GM21360 (cell line): Measurements from ENCODE around the gene CYP26C1.
"Not testable (repeated sequence)": the region's sequence is repeated elsewhere in the genome, so short reads cannot be mapped to it uniquely, and the experiment has no call there.

Source experiments
- ATAC-seq: cut with Tn5 transposase; IDR thresholded peaks from one replicate; pipeline ENCODE4 v1.9.1; 2021; ENCODE audit warnings: mild to moderate bottlenecking, moderate library complexity; ENCODE audit not compliant: unreplicated experiment

Gene CYP26C1

DNA sequence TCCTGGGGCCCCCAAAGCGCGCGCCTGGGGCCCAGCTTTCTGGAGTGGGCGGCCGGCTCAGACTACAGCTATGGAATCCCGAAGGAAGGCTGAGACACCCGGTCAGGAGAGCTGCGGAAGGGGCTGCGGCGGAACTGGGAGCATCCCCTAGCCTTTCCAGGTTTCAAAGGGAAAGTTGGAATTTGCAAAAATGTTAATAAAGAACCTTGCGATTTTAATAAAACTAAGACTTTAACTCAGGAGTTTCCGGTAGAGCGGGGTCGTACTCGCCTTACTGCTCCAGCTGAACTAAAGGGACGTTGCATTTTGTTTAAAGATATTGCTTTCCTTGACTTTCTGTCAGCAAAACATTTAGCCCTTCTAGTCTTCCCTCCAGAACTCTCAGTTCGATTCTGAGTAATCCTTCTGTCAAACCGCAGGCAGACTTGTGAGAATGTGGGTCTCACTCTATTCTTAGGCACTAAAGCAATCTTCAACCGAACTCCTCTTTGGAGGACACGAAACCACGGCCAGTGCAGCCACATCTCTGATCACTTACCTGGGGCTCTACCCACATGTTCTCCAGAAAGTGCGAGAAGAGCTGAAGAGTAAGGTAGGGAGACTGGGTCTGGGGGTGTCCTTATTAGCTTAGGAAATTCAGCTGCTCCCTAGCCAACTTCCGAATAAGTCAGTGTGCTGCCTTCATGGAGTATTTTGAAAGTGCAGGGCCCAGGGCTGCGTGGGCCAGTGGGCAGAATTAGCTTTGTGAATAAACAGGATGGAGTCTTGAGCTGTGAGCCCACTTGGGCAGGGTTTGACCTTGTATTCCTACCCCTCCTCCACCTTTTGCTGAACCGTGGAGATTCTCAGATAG lies 15.0 kb downstream of the CYP26C1 start:
- no peak for ATAC-seq

DNA sequence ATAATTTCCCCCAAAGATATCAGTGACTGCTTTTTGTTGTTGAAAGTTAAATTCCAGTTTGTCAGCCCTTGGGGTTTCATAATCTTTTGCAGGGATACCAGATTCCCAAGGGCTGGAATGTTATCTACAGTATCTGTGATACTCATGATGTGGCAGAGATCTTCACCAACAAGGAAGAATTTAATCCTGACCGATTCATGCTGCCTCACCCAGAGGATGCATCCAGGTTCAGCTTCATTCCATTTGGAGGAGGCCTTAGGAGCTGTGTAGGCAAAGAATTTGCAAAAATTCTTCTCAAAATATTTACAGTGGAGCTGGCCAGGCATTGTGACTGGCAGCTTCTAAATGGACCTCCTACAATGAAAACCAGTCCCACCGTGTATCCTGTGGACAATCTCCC lies 16.3 kb downstream of the CYP26C1 start:
- ATAC-seq = no peak

DNA sequence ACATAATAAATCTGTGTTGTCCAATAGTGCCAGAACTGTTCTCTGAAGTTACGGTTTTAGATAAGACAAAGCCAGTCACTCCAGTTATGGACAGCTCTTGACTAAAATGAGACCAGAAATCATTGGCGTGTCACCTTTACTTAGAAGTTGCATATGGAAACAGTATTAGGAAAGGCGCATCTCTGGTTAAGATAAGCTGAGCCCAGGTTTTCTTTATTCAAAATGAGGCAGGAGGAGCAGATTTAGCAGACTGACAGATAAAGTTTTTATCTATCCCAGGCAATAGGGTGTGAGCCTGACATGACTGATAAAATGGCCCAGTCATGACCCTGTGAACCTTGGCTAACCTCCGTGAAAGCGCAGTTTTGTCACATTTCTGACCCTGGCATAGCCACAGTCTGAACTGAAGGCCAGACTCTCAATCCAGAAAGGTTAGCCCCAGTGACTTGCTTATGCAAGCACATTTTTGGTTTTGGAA lies 17.3 kb downstream of the CYP26C1 start:
- ATAC-seq = no peak

DNA sequence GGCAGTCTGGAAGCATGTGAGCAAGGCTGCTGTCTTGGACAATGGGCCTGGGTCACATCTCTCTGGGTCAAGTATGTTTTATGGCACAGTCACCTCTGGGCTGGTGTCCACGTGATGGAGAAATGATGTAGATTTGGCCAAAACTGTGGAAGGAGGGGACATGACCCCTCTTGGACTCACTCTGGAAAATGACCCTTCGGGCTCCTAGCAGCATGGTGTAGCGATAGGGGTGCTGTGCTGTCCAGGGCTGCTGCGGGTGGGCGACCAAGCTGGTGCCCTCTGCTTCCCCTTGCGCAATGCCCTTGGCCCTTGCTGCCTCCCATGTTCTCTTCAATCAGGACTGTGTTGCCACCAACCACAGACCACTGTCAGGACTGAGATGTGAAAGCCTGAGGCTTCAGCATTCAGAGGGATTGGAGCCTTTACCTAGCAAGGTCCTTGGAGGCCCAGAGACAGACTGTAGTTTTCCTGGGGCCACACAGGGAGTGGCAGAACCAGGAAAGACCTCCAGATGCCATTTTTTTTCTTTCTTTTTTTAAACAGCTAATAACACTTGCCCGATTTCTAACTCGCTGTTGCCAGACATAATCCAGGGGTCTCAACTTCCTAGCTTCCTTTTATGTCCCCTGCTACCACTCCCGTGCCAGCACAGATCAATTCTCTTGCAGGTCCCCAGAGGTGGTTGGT lies 19.2 kb downstream of the CYP26C1 start:
- no peak for ATAC-seq

DNA sequence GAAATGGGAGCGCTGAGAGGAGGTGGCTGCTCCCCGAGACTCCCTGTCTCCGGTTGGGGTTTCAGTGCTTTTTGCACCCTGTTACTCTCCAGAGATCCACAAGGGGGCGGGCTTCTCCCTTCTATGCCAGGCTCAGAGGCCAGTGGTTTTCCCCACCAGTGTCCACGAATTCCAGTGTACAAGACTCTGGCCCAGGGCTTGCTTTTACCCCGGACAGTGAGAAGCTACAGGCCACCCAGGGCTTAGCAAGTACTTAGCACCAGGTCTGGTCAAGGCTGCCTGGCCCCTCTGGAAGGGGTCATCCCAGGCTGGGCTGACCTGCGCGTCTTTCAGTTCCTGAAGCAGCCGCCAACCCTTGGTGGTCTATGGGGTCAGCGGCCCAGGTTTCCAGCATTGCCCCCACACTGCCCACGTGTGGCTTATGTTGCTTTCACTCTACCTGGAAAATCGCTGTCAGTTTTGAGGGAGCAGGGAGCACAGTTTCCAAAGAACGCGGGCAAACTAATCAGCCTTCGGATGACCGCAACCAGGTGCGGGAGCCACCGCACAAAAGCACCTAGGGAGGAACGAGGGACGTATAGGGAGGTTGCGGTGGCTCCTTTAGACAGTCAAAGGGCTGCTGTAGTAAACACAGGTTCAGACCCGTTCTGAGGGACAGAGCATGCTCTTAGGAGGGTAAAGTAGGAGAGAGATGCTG lies 19.9 kb downstream of the CYP26C1 start:
- ATAC-seq = no peak

DNA sequence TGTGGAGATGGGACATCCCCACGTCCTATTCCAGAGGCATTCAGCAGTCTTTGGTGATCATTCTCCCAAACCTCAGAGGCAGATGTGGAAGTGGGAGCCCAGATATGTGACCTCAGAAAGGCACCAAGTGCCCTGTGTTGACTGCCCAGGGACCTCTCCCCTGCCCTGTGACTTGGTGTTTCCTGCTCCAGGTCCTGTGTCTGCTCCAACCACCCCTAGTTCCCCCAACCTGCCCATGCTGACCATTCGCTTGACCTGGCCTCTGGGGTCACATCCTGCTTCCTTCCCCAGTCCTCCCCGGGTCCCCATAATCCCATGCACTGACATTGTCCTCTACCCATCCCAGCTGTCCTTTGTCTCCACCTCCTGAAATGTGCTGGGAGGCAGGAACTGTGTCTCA lies 20.7 kb downstream of the CYP26C1 start:
- no peak for ATAC-seq

DNA sequence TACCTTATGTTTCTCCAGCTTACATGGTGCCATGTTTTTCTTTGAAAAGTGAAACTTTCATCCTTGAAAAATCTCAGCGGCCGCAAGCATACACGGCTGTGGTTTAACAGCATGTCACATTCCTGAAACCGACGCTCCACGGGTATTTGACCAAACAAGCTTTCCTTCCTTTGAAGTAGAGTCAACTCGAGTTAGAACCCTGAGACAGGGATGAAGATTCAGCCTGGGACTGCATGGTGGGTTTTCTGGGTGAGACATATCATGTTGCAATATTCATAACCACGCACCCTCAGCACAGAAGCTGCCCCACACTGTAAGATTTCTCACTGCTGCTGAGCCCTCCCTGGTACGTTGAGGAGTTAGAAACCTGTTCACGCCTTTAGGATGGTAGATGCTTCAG lies 21.2 kb downstream of the CYP26C1 start:
- no peak for ATAC-seq

DNA sequence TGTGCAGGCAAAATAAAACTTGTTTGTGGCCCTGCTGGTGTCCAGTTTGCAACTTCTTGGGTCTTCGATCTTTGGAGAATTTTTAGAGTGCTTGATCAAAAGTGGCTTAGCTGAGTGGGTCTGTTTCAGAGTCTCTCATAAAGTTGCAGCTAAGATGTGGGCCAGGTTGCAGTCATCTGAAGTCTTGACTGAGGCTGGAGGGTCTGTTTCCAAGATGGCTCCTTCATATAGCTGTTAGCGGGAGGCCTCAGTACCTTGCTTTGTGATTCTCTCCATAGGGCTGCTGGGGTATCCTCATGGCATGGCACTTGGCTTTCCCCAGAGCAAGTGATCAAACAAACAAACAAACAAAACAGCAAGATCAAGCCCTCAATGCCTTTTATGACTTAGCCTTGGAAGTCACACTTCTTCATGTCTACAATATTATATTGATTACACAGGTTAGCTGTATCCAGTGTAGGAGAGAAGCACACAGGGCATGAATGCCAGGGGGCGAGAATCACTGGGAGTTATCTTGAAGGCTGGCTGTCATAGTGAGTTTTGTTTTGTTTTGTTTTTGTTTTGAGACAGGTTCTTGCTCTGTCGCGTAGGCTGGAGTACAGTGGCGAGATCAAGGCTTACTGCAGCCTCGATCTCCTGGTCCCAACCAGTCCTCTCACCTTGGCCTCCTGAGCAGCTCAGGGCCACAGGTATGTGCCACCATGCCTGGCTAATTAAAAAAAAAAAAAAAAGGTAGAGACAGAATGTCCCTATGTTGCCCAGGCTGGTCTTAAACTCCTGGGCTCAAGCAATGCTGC lies 23.3 kb downstream of the CYP26C1 start:
- no peak for ATAC-seq

DNA sequence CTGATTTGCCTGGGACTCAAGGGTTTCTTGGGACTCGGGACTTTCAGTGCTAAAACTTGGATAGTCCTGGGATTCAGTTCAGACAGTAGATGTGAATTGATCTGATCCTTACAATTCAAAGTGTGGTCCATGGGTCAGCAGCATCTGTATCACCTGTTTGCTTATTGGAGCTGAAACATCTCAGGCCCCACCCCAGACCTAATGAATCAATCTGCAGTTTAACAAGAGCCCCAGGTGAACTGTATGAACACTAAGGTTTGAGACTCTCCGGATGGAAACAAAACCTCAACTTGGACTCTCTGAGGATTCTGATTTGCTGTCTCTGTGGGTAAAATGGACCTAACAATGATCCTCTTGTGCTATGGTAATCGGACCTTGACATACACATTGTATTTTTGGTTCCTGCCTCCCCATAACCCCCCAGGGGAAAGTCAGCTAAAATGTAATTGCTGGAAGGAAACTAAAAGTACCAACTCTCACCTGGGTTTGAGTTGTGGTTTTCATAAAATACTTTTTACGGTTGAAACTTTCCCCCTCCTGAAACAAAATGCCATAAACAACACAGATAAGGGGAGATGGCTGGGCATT lies 24.8 kb downstream of the CYP26C1 start:
- ATAC-seq = no peak

DNA sequence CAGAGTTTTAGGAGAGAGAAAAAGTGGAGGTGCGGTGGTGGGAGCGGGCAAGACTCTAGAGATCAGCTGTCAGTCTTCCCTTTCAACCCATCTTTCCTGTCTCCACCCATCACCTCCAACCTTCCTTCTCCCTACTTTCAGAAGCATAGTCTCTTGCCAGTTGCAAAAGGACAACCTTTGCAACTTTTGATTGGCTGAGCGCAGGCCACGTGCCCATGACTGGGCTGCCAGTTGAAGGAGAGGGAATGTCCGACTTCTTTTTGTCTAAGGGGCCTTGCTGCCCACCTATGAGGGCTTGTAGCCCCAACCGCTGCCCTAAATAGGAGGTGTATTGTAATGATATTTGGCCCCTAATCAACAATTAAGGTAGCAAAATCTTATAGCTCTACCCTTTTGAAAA lies 25.7 kb downstream of the CYP26C1 start:
- ATAC-seq = no peak

DNA sequence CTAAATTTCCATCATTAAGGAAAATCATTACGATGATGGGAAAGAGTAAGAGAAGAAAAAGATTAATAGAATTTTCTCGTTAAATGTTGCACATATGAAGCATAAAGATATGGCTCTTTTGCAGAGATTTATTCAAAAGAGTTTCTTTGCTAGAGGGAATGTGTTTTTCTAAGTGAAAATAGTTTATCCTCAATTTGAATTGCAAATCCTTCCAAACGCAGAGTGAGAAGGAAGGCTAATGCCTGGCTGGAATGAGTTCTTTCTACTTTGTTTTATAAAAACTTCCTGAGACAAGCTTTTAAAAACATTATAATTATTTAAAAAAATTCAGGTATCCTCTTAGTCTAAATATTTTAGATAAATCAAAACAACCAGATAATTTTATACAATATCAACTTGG lies 27.2 kb downstream of the CYP26C1 start:
- ATAC-seq = no peak

DNA sequence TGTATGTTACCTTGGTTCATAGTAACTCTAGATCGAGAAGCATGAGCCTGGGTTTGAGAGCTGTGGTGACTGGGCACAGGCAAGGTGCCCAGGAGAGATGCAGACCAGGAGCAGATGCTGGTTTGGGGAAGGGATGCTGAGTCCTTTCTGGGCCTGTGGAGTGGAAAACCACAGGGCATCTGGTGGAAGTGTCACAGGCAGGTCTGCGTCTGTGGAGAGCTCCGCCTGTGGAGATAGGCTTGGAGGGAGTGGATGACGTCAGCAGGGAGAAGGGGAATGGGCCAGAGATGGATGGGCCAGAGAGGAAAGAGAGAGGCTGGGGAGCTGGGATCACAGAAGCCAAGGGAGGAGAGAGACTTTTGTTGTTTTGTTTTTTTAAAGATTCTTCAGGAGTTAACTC lies 27.9 kb downstream of the CYP26C1 start:
- ATAC-seq = no peak

DNA sequence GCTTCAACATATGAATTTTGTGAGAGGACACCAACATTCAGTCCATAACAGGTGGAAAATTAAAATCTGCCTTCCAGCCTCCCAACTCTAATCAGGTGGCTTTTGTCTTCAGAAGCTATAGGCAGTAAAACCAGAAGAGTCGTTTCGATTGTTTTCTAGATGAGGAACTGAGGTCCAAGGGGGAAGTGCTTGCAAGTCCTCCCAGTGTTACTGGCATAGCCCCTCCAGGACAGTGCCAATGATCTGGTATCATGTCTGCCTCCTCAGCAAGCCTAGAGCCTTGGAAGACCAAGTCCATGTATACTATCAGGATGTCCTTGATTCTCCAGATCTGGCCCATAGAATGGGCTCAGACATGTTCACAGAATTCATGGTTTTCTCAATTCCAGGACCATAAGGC lies 30.0 kb downstream of the CYP26C1 start:
- no peak for ATAC-seq

DNA sequence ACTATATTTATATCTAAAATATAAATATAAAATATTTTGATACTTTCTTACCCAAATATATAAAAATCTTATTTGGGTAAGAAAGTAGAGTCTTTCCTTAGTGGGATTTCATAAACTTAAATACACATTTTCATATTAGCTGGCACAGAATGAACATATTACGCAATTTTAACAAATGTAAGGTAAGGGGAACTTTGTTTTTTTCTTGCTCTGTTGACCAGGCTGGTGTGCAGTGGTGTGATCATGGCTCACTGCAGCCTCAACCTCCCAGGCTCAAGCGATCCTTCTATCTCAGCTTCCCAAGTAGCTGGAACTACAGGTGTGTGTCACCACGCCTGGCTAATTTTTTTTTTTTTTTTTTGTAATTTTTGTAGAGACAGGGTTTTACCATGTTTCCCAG lies 31.4 kb downstream of the CYP26C1 start:
- no peak for ATAC-seq

DNA sequence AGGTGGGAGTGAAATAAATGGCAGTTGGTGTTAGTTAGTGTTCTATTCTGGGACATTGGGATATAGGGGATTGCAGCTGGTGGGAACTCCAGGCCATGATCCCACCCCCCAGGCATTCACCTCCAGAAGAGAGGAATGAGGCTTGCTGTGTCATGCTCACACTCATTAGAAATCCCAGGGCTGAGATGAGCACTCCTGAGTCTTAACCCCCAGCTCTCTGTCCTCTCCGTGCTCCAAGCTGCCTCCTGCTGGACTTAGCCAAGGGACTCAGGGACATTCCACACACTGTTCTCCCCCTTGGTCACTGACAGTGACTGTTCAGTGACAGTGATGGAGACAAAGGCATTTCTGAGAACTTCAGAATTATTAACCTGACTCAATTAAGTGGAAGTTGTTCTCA lies 34.6 kb downstream of the CYP26C1 start:
- ATAC-seq = no peak

DNA sequence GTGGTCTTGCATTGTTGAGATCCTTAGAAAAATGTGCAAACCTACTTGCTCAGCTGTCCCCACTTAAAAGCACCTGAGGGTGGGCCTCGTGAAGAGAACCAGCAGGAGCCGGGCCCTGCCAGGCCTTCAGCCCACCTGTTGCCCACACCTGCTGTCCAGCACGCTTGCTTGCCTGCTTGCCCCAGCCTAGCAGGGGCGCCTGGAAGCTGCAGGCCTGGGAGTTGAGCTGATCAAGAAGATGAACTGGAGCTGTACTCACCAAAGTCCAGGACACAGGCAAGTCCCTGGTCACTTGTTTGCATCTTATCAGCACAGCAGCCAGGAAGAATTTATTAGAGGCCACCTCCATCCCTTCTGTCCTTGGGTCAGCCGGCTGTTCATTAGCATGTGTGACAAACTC lies 36.3 kb downstream of the CYP26C1 start:
- no peak for ATAC-seq

DNA sequence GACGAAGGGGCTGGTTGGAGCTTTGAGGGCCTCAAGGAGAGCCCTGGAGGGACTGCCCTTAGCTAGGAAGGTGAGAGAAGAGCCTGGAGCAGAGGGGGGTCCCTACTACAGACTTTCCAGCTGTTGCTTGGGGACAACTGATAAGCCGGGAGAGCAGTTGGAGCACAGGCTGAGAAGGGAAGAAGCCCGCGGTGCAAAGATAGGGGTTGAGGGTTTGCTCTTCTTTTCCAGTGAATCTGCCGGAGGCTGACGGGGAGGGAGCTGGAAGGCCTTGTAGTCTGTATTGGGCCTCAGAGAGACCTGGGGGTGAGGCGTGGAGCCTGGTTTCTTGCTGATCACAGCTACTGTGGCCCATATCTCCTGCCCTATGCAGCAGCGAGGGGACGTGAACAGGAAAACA lies 36.8 kb downstream of the CYP26C1 start:
- ATAC-seq = no peak

DNA sequence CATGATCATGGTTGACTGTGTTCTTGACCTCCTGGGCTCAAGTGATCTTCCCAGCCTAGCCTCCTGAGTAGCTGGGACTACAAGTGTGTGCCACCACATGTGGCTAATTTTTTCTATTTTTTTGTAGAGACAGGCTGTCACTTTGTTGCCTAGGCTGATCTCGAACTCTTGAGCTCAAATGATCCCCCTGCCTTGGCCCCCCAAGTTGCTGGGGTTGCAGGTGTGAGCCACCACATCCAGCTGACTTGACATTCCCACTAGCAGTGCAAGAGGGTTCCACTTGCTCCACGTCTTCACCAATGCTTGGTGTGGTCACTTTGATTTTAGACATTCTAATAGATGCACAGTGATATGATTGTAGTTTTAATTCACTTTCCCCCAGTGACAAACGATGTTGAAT lies 38.2 kb downstream of the CYP26C1 start:
- no peak for ATAC-seq

DNA sequence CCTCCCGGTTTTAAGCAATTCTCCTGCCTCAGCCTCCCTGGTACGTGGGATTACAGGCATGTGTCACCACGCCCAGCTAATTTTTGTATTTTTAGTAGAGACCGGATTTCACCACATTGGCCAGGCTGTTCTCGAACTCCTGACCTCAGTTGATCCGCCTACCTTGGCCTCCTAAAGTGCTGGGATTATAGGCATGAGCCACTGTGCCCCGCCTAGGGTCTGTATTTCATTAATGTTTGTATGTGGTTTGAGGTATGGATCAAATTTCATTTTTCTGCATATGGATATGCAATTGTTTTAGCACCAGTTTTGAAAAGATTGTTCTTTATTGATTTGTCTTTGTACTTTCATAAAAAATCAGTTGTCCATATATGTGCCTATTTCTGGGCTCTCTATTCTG lies 39.1 kb downstream of the CYP26C1 start:
- no peak for ATAC-seq

DNA sequence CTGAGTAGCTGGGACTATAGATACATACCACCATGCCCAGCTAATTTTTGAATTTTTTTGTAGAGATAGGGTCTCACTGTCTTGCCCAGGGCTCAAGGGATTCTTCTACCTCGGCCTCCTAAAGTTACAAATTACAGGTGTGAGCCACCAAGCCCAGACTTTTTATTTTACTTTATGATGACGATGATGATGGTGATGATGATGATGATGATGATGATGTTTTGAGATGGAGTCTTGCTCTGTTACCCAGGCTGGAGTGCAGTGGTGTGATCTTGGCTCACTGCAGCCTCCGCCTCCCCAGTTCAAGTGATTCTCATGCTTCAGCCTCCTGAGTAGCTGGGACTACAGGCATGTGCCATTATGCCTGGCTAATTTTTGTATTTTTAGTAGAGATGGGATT lies 40.5 kb downstream of the CYP26C1 start:
- not testable (repeated sequence) for ATAC-seq

DNA sequence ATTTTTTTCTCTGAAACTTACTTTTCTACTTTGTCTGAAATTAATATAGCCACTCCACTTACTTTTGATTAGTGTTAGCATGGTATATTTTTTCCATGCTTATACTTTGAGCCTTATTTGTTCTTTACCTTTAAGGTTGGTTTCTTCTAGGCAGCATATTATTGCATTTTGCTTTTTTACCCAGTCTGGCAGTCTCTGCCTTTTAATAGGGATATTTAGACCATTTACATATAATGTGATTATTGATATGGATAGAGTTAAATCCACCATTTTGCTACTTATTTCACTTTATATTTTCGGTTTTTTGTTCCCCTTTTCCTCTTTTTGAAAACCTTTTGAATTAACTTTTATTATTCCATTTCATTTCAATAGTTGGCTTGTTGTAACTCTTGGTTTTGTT lies 43.4 kb downstream of the CYP26C1 start:
- no peak for ATAC-seq
